HCT116 (cell line): ENCODE measurements around the gene TFB1M. TPM values are rescaled to one million over a fixed set of nuclear protein-coding genes. Genes with fewer than 3 reads are reported as not detected.

Experiments
- ATAC-seq: fragments of 200-7000 bp; cut with Tn5 transposase; 2 replicates; pipeline ENCODE4 v1.9.1; 2020; ENCODE audit warnings: mild to moderate bottlenecking, moderate library complexity
- BruUV-seq: library from RNA; stranded (reverse); fragments of 400-500 nt; replicated peaks from 2 replicates; lab custom pipeline; 2021; lab: Mats Ljungman, UMichigan
- CTCF ChIA-PET: fragments of 300-600 bp; sonication (Branson Sonifier 250); formaldehyde crosslinking; loops from one replicate; lab custom pipeline; 2021; ENCODE audit warnings: antibody characterized with exemption; lab: Charles Lee
- POLR2A ChIA-PET: fragments of 300-600, 350-600 bp; sonication (Branson Sonifier 250); formaldehyde crosslinking; loops from one replicate; lab custom pipeline; 2021; ENCODE audit warnings: antibody characterized with exemption; lab: Charles Lee
- RAD21 ChIA-PET, 2 experiments: fragments of 300-600 bp; sonication (Branson Sonifier 250); formaldehyde crosslinking; loops; one replicate each; lab custom pipeline; 2023; ENCODE audit warnings: low total read pairs in 2 of 2; ENCODE audit not compliant: uncharacterized antibody in 2 of 2, unreplicated experiment in 2 of 2, low non-redundant PET in 1 of 2; lab: Charles Lee
- DNase-seq: peaks from one replicate; pipeline ENCODE4 v3.0.0-alpha.2; 2010; ENCODE audit warnings: low read depth, low spot score
- H2AFZ ChIP-seq: fragments of 200-600 bp; shearing (Covaris generic), sonication (generic); 2 replicates; pipeline ENCODE4 v1.6.1; 2017; ENCODE audit warnings: low read depth, mixed run types, mixed read lengths, antibody characterized with exemption, low read length; ENCODE audit not compliant: poor library complexity, severe bottlenecking
- H3K27ac ChIP-seq: 2 replicates; pipeline ENCODE4 v1.5.1; 2012; ENCODE audit warnings: low read depth, low read length
- H3K27me3 ChIP-seq: fragments of 200-600 bp; sonication (generic); 2 replicates; pipeline ENCODE4 v1.6.1; 2016; ENCODE audit warnings: mixed run types, low read length, mixed read lengths; ENCODE audit not compliant: insufficient read depth
- H3K36me3 ChIP-seq, 2 experiments: fragments of 200-500 bp in 1 of 2; fragments of 200-600 bp in 1 of 2; sonication (Bioruptor generic) in 1 of 2; sonication (generic) in 1 of 2; 2 replicates each; pipeline versions ENCODE4 v1.5.1 to v1.6.1; 2014 to 2016; ENCODE audit warnings: low read length in 2 of 2, inconsistent platforms in 1 of 2, mixed read lengths in 1 of 2, mixed run types in 1 of 2; ENCODE audit not compliant: insufficient read depth in 2 of 2, control insufficient read depth in 1 of 2
- H3K4me1 ChIP-seq, 2 experiments: fragments of 200-600 bp in 1 of 2; sonication (generic) in 1 of 2; 2 replicates each; pipeline versions ENCODE4 v1.5.1 to v1.6.1; 2012 to 2017; ENCODE audit warnings: low read length in 2 of 2, inconsistent platforms in 1 of 2, mild to moderate bottlenecking in 1 of 2, mixed read lengths in 1 of 2, mixed run types in 1 of 2, moderate library complexity in 1 of 2; ENCODE audit not compliant: insufficient read depth in 2 of 2, control insufficient read depth in 1 of 2
- H3K4me2 ChIP-seq: fragments of 200-600 bp; sonication (generic); 2 replicates; pipeline ENCODE4 v1.6.1; 2017; ENCODE audit warnings: mixed run types, low read length, mixed read lengths
- H3K4me3 ChIP-seq, 2 experiments: fragments of 200-600 bp in 1 of 2; sonication (generic) in 1 of 2; replicated peaks in 1 of 2; 2 replicates each; pipeline ENCODE4 v1.5.1; 2011 to 2016; ENCODE audit warnings: low read length in 2 of 2, control low read depth in 1 of 2, low read depth in 1 of 2, mild to moderate bottlenecking in 1 of 2, mixed read lengths in 1 of 2, mixed run types in 1 of 2
- H3K79me2 ChIP-seq: fragments of 200-600 bp; sonication (generic); 2 replicates; pipeline ENCODE4 v1.6.1; 2017; ENCODE audit warnings: mild to moderate bottlenecking, mixed run types, low read length, moderate library complexity, mixed read lengths; ENCODE audit not compliant: insufficient read depth
- H3K9ac ChIP-seq: fragments of 200-600 bp; sonication (generic); 2 replicates; pipeline ENCODE4 v1.6.1; 2016; ENCODE audit warnings: low read length, mixed read lengths
- H3K9me2 ChIP-seq: fragments of 200-600 bp; sonication (generic), shearing (Covaris generic); 2 replicates; pipeline ENCODE4 v1.6.1; 2017; ENCODE audit warnings: mixed run types, mild to moderate bottlenecking, moderate library complexity; ENCODE audit not compliant: insufficient read depth
- H3K9me3 ChIP-seq, 2 experiments: fragments of 200-500 bp in 1 of 2; fragments of 200-600 bp in 1 of 2; sonication (Bioruptor generic) in 1 of 2; sonication (generic) in 1 of 2; 2 replicates each; pipeline ENCODE4 v1.6.1; 2014 to 2017; ENCODE audit warnings: low read length in 2 of 2, mixed read lengths in 2 of 2, inconsistent platforms in 1 of 2, low read depth in 1 of 2, mild to moderate bottlenecking in 1 of 2, mixed run types in 1 of 2, moderate library complexity in 1 of 2; ENCODE audit not compliant: control insufficient read depth in 1 of 2, insufficient read depth in 1 of 2
- H4K20me1 ChIP-seq: fragments of 200-600 bp; sonication (generic), shearing (Covaris generic); 2 replicates; pipeline ENCODE4 v1.6.1; 2017; ENCODE audit warnings: mixed run types, mild to moderate bottlenecking, moderate library complexity; ENCODE audit not compliant: insufficient read depth
- ATF3 ChIP-seq: IDR thresholded peaks from 2 replicates; pipeline ENCODE4 v1.6.1; 2012
- CBX3 ChIP-seq: IDR thresholded peaks from 2 replicates; pipeline ENCODE4 v1.6.1; 2012; ENCODE audit warnings: low read depth
- CEBPB ChIP-seq: IDR thresholded peaks from 2 replicates; pipeline ENCODE4 v1.6.1; 2012; ENCODE audit warnings: low read depth
- CTCF ChIP-seq, 3 experiments: fragments of 200-600 bp in 1 of 3; sonication (generic) in 1 of 3; IDR thresholded peaks in 2 of 3; conservative IDR thresholded peaks in 1 of 3; 2 replicates each; pipeline ENCODE4 v1.5.1; 2012 to 2017; ENCODE audit warnings: low read depth in 2 of 3, low read length in 2 of 3, antibody characterized with exemption in 1 of 3, borderline replicate concordance in 1 of 3, control low read depth in 1 of 3, mild to moderate bottlenecking in 1 of 3, mixed read lengths in 1 of 3, mixed run types in 1 of 3, moderate library complexity in 1 of 3; ENCODE audit not compliant: insufficient read depth in 1 of 3
- ELF1 ChIP-seq: IDR thresholded peaks from 2 replicates; pipeline ENCODE4 v1.6.1; 2012; ENCODE audit warnings: low read depth, borderline replicate concordance
- EZH2 ChIP-seq: fragments of 200-600 bp; sonication (generic); IDR thresholded peaks from 2 replicates; pipeline ENCODE4 v1.6.1; 2017; ENCODE audit warnings: antibody characterized with exemption, mixed run types
- FOSL1 ChIP-seq: IDR thresholded peaks from 2 replicates; pipeline ENCODE4 v1.6.1; 2012; ENCODE audit warnings: low read depth
- POLR2A ChIP-seq: IDR thresholded peaks from 2 replicates; pipeline ENCODE4 v1.7.0; 2011; ENCODE audit warnings: borderline replicate concordance; ENCODE audit not compliant: insufficient read depth, insufficient read length; ENCODE audit errors: extremely low read depth
- POLR2AphosphoS5 ChIP-seq: IDR thresholded peaks from 2 replicates; pipeline ENCODE4 v1.6.1; 2011; ENCODE audit warnings: mild to moderate bottlenecking, low read depth, low read length, moderate library complexity
- RAD21 ChIP-seq: IDR thresholded peaks from 2 replicates; pipeline ENCODE4 v1.6.1; 2012; ENCODE audit warnings: low read depth, mild to moderate bottlenecking
- SIN3A ChIP-seq: IDR thresholded peaks from 2 replicates; pipeline ENCODE4 v1.6.1; 2012; ENCODE audit warnings: low read depth
- SP1 ChIP-seq: IDR thresholded peaks from 2 replicates; pipeline ENCODE4 v1.6.1; 2012; ENCODE audit warnings: low read depth
- TCF7L2 ChIP-seq: IDR thresholded peaks from 2 replicates; pipeline ENCODE4 v1.7.0; 2011; ENCODE audit warnings: borderline replicate concordance, inconsistent platforms; ENCODE audit not compliant: insufficient read depth, insufficient read length; ENCODE audit errors: extremely low read depth
- YY1 ChIP-seq: IDR thresholded peaks from 2 replicates; pipeline ENCODE4 v1.6.1; 2011; ENCODE audit warnings: low read length, low read depth, moderate library complexity, mild to moderate bottlenecking; ENCODE audit not compliant: insufficient replicate concordance; ENCODE audit errors: extremely low read depth
- ZFX ChIP-seq: fragments of 450-650 bp; IDR thresholded peaks from 2 replicates; pipeline ENCODE4 v1.6.1; 2017
- ZNF274 ChIP-seq: fragments of 200-500 bp; sonication (Bioruptor generic); IDR thresholded peaks from 2 replicates; pipeline ENCODE4 v1.6.1; 2014; ENCODE audit warnings: mild to moderate bottlenecking, low read depth, low read length, inconsistent platforms
- intact Hi-C: fragments of 100-400 bp; cut with micrococcal nuclease; formaldehyde crosslinking; loops from 2 replicates; pipeline ENCODE4 v1.10.0; 2022
- total RNA-seq: library from RNA; stranded (reverse); gene quantifications from one replicate; pipeline ENCODE4 v1.2.1, GENCODE V29; 2021; ENCODE audit not compliant: unreplicated experiment
- TF ChIP-seq, protein P1 (sequence below): IDR thresholded peaks from 2 replicates; pipeline ENCODE4 v1.6.1; 2011; ENCODE audit warnings: mild to moderate bottlenecking, low read length, moderate library complexity; ENCODE audit not compliant: insufficient replicate concordance; ENCODE audit errors: extremely low read depth
- TF ChIP-seq, protein P2 (sequence below): IDR thresholded peaks from 2 replicates; pipeline ENCODE4 v1.6.1; 2012

The TFB1M gene
- total RNA-seq, 1 experiment from 2014 or later, result 43.8 TPM

- intact Hi-C loops, result loop anchor here (5.0 to 10.0 kb wide), 5 partner anchors 777 to 1722 kb away; no protein-coding TSS in a partner anchor
- no peak for ATAC-seq
These were observed 10.7 kb upstream of the TFB1M start for GRCh38 chr6:155324993-155325392.

GRCh38 chr6:155324172-155324571 lies 9.9 kb upstream of the TFB1M start:
- Histone ChIP-seq H4K20me1 (no peaks in the 10 kb centered on the region), H3K4me3 (no peak overlapping the region), H3K9me2 (no peaks in the 10 kb centered on the region), H2AFZ (peak overlapping the region; percentile 17), H3K4me1 (no peaks in the 10 kb centered on the region), H3K36me3 (no peaks in the 10 kb centered on the region), H3K4me2 (no peak overlapping the region), H3K9me3 (no peaks in the 10 kb centered on the region), H3K27ac (no peak overlapping the region), H3K27me3 (no peaks in the 10 kb centered on the region), H3K9ac (no peak overlapping the region), H3K79me2 (no peaks in the 10 kb centered on the region)
- ATAC-seq (no peak), DNase-seq (no peak)
- intact Hi-C loops, result loop anchor here (10.0 kb wide), 1 partner anchor 1341 kb away; no protein-coding TSS in a partner anchor
- ChIA-PET RAD21 (no interaction called here), CTCF (no interaction called here), POLR2A (no interaction called here)
- no TSS peak for BruUV-seq
- no peak for TF ChIP-seq FOSL1
- TF ChIP-seq SP1, result no peak
- TF ChIP-seq CTCF (IDR thresholded peaks at IDR 0.05 in 2 of 3, conservative IDR thresholded peaks at IDR 0.05 in 1 of 3; ENCODE audit: borderline replicate concordance in 1 of 3, insufficient read depth in 1 of 3, low read depth in 2 of 3, low read length in 2 of 3), result no peak
- no peak for TF ChIP-seq CEBPB
- no peak for TF ChIP-seq CBX3
- TF ChIP-seq SIN3A, result no peak
- no peak for TF ChIP-seq RAD21
- no peak for TF ChIP-seq EZH2
- no peak for TF ChIP-seq ATF3
- no peak for TF ChIP-seq YY1
- TF ChIP-seq ELF1, result no peak
- no peak for TF ChIP-seq POLR2AphosphoS5
- TF ChIP-seq, protein P1, sequence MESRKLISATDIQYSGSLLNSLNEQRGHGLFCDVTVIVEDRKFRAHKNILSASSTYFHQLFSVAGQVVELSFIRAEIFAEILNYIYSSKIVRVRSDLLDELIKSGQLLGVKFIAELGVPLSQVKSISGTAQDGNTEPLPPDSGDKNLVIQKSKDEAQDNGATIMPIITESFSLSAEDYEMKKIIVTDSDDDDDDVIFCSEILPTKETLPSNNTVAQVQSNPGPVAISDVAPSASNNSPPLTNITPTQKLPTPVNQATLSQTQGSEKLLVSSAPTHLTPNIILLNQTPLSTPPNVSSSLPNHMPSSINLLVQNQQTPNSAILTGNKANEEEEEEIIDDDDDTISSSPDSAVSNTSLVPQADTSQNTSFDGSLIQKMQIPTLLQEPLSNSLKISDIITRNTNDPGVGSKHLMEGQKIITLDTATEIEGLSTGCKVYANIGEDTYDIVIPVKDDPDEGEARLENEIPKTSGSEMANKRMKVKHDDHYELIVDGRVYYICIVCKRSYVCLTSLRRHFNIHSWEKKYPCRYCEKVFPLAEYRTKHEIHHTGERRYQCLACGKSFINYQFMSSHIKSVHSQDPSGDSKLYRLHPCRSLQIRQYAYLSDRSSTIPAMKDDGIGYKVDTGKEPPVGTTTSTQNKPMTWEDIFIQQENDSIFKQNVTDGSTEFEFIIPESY, result no peak
- no peak for TF ChIP-seq POLR2A

More at GRCh38 chr6:155324993-155325392, 10.7 kb upstream of the TFB1M start:
- no peaks in the 10 kb centered on the region for H3K4me1 ChIP-seq
- TF ChIP-seq TCF7L2 (no peak), ZFX (no peak), RAD21 (no peak), YY1 (no peak), FOSL1 (no peak), CBX3 (no peak), EZH2 (no peak), ZNF274 (no peak)
- TF ChIP-seq, protein P2, sequence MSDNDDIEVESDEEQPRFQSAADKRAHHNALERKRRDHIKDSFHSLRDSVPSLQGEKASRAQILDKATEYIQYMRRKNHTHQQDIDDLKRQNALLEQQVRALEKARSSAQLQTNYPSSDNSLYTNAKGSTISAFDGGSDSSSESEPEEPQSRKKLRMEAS, result no peak
- no peak for DNase-seq
- no peaks in the 10 kb centered on the region for H3K27me3 ChIP-seq
- POLR2A ChIA-PET, result no interaction called here
- RAD21 ChIA-PET, result no interaction called here
- H3K27ac ChIP-seq, result no peak overlapping the region
- no TSS peak for BruUV-seq
- no peak overlapping the region for H3K4me3 ChIP-seq
- H3K9me2 ChIP-seq, result no peaks in the 10 kb centered on the region
- no peaks in the 10 kb centered on the region for H3K79me2 ChIP-seq
- no peak overlapping the region for H3K4me2 ChIP-seq
- no peaks in the 10 kb centered on the region for H3K9me3 ChIP-seq
- H3K36me3 ChIP-seq, result no peaks in the 10 kb centered on the region
- no peak overlapping the region for H2AFZ ChIP-seq
- CTCF ChIA-PET, result no interaction called here
- H4K20me1 ChIP-seq, result no peaks in the 10 kb centered on the region
- H3K9ac ChIP-seq, result no peak overlapping the region
